GM12892 (cell line): ENCODE data around the gene LYPLAL1.

Source experiments
- POLR2A ChIP-seq: IDR thresholded peaks from 2 replicates; pipeline ENCODE4 v1.6.1; 2011; ENCODE audit warnings: low read depth, low read length, control low read depth
- POLR2AphosphoS5 ChIP-seq: IDR thresholded peaks from 2 replicates; pipeline ENCODE4 v1.6.1; 2011; ENCODE audit warnings: low read depth, low read length, control low read depth

- TF ChIP-seq POLR2A (no peak), POLR2AphosphoS5 (no peak)
These were observed 34.9 kb upstream of the LYPLAL1 start for GRCh38 chr1:219138747-219139146.
